Activated naive CD8-positive, alpha-beta T cell treated with anti-CD3 and anti-CD28 coated beads, Interleukin-2, amount 10 ng/mL, durations not matched to agents 7 days and 5 days (primary cell): ENCODE data around the gene MRRF. TPM values are rescaled to one million over a fixed set of nuclear protein-coding genes. Genes with fewer than 3 reads are reported as not detected.

Source experiments
- ATAC-seq: fragments of 150-1000 bp; cut with Tn5 transposase; one replicate; pipeline ENCODE4 v1.10.0; 2021; ENCODE audit warnings: low read depth, moderate library complexity
- POLR2A ChIA-PET: fragments of 350-600 bp; sonication (Branson Sonifier 250); formaldehyde crosslinking; loops from one replicate; lab custom pipeline; 2021; ENCODE audit warnings: antibody characterized with exemption; lab: Charles Lee
- DNase-seq: peaks from one replicate; pipeline ENCODE4 v3.0.0; 2021
- H3K27ac Mint-ChIP-seq: one replicate; pipeline ENCODE4 v1.8.0; 2022; ENCODE audit warnings: mild to moderate bottlenecking, mixed read lengths
- H3K27me3 Mint-ChIP-seq: one replicate; pipeline ENCODE4 v1.8.0; 2022; ENCODE audit warnings: mild to moderate bottlenecking, moderate library complexity, mixed read lengths
- H3K36me3 Mint-ChIP-seq: one replicate; pipeline ENCODE4 v1.8.0; 2021; ENCODE audit warnings: mild to moderate bottlenecking, mixed read lengths
- H3K4me1 Mint-ChIP-seq: one replicate; pipeline ENCODE4 v1.8.0; 2021; ENCODE audit warnings: mixed read lengths
- H3K4me3 Mint-ChIP-seq: one replicate; pipeline ENCODE4 v1.8.0; 2022; ENCODE audit warnings: mild to moderate bottlenecking, moderate library complexity, mixed read lengths
- H3K9me3 Mint-ChIP-seq: one replicate; pipeline ENCODE4 v1.8.0; 2021; ENCODE audit warnings: mixed read lengths
- total RNA-seq, 2 experiments: library from RNA; stranded (reverse); gene quantifications; one replicate each; pipeline ENCODE4 v1.2.3, GENCODE V29; 2021

The MRRF gene
- total RNA-seq, 2 experiments from 2014 or later, result 28.4 to 29.0 TPM

GRCh38 chr9:122239722-122240121 lies 25.0 kb upstream of the MRRF start:
- ATAC-seq (no peak), DNase-seq (no peak)
- Mint-ChIP-seq H3K4me3 (no peak overlapping the region), H3K27ac (no peak overlapping the region), H3K27me3 (peaks cover under 1% of the 10 kb centered on the region), H3K4me1 (no peaks in the 10 kb centered on the region), H3K36me3 (peaks cover 26% of the 10 kb centered on the region), H3K9me3 (no peaks in the 10 kb centered on the region)
- POLR2A ChIA-PET, result no interaction called here

GRCh38 chr9:122244349-122244748 lies 20.3 kb upstream of the MRRF start:
- Mint-ChIP-seq H3K27me3 (no peaks in the 10 kb centered on the region), H3K27ac (no peak overlapping the region), H3K9me3 (no peaks in the 10 kb centered on the region), H3K4me3 (no peak overlapping the region), H3K4me1 (no peaks in the 10 kb centered on the region), H3K36me3 (peaks cover 31% of the 10 kb centered on the region)
- ATAC-seq, result no peak
- POLR2A ChIA-PET, result no interaction called here
- no peak for DNase-seq

DNA sequence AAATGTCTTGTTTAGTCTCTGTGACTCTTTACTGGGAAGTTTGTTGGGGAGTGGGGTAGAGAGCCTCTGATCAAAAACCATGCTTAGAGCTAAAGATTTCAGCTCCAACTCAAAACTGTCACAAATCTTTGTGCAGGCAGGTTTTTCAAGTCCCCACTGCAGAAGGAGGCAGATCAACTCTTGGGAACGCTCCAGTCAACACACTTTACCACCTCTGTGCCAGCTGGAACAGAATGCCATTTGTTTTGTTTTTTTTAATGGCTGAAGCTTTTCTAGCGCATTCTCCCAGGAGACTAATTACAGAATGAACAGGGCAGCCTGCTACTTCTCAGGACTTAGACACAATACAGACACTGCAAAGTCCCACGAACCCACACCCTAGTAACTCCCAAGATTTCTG lies 18.0 kb upstream of the MRRF start:
- Mint-ChIP-seq H3K36me3 (peaks cover 34% of the 10 kb centered on the region), H3K4me3 (no peak overlapping the region), H3K9me3 (no peaks in the 10 kb centered on the region), H3K27ac (no peak overlapping the region), H3K27me3 (no peaks in the 10 kb centered on the region), H3K4me1 (no peaks in the 10 kb centered on the region)
- ATAC-seq (no peak), DNase-seq (no peak)
- POLR2A ChIA-PET, result interaction anchor here (0.8 kb wide), 1 partner anchor 20 kb away, joined by 6 read pairs; no protein-coding TSS in a partner anchor

GRCh38 chr9:122248448-122248865 lies 16.2 kb upstream of the MRRF start:
- Mint-ChIP-seq H3K27ac (no peak overlapping the region), H3K9me3 (no peaks in the 10 kb centered on the region), H3K27me3 (no peaks in the 10 kb centered on the region), H3K36me3 (peaks cover 34% of the 10 kb centered on the region), H3K4me1 (peaks cover 2% of the 10 kb centered on the region), H3K4me3 (no peak overlapping the region)
- POLR2A ChIA-PET, result no interaction called here
- no peak for DNase-seq
- ATAC-seq, result no peak

GRCh38 chr9:122251351-122251750 lies 13.3 kb upstream of the MRRF start:
- POLR2A ChIA-PET, result no interaction called here
- ATAC-seq, result no peak
- no peak overlapping the region for H3K27ac Mint-ChIP-seq

GRCh38 chr9:122252796-122253195 lies 11.9 kb upstream of the MRRF start:
- Mint-ChIP-seq H3K4me3 (no peak overlapping the region), H3K27me3 (no peaks in the 10 kb centered on the region), H3K9me3 (no peaks in the 10 kb centered on the region), H3K27ac (no peak overlapping the region), H3K36me3 (peaks cover 18% of the 10 kb centered on the region), H3K4me1 (peaks cover 2% of the 10 kb centered on the region)
- POLR2A ChIA-PET, result no interaction called here
- ATAC-seq (no peak), DNase-seq (no peak)

More at GRCh38 chr9:122251351-122251750, 13.3 kb upstream of the MRRF start:
- DNase-seq, result no peak
- Mint-ChIP-seq H3K9me3 (no peaks in the 10 kb centered on the region), H3K4me1 (peaks cover 2% of the 10 kb centered on the region), H3K36me3 (peaks cover 23% of the 10 kb centered on the region), H3K4me3 (no peak overlapping the region), H3K27me3 (no peaks in the 10 kb centered on the region)

GRCh38 chr9:122254761-122255160 lies 9.9 kb upstream of the MRRF start:
- Mint-ChIP-seq H3K4me3 (no peak overlapping the region), H3K27me3 (no peaks in the 10 kb centered on the region), H3K4me1 (peaks cover 2% of the 10 kb centered on the region), H3K9me3 (no peaks in the 10 kb centered on the region), H3K27ac (no peak overlapping the region), H3K36me3 (peaks cover 18% of the 10 kb centered on the region)
- DNase-seq, result no peak
- no peak for ATAC-seq
- POLR2A ChIA-PET, result no interaction called here

- Mint-ChIP-seq H3K27me3 (no peaks in the 10 kb centered on the region), H3K27ac (no peak overlapping the region), H3K4me1 (peaks cover 2% of the 10 kb centered on the region), H3K36me3 (peaks cover 12% of the 10 kb centered on the region), H3K9me3 (no peaks in the 10 kb centered on the region), H3K4me3 (no peak overlapping the region)
- POLR2A ChIA-PET, result no interaction called here
- ATAC-seq (no peak), DNase-seq (no peak)
Observed at GRCh38 chr9:122256206-122256605, 8.5 kb upstream of the MRRF start.

- H3K27ac Mint-ChIP-seq, result no peak overlapping the region
- no peak overlapping the region for H3K4me3 Mint-ChIP-seq
- ATAC-seq, result no peak
- peaks cover 14% of the 10 kb centered on the region for H3K4me1 Mint-ChIP-seq
- no peaks in the 10 kb centered on the region for H3K9me3 Mint-ChIP-seq
- DNase-seq, result no peak
- POLR2A ChIA-PET, result interaction anchor here (0.6 kb wide), 1 partner anchor 41 kb away, joined by 3 read pairs; no protein-coding TSS in a partner anchor
- no peaks in the 10 kb centered on the region for H3K27me3 Mint-ChIP-seq
- peaks cover 8% of the 10 kb centered on the region for H3K36me3 Mint-ChIP-seq
Observed at GRCh38 chr9:122258886-122259415, 5.7 kb upstream of the MRRF start.

- DNase-seq, result no peak
- peaks cover 7% of the 10 kb centered on the region for H3K36me3 Mint-ChIP-seq
- peaks cover 26% of the 10 kb centered on the region for H3K4me1 Mint-ChIP-seq
- no peaks in the 10 kb centered on the region for H3K9me3 Mint-ChIP-seq
- H3K27me3 Mint-ChIP-seq, result no peaks in the 10 kb centered on the region
- ATAC-seq, result no peak
- H3K27ac Mint-ChIP-seq, result no peak overlapping the region
- H3K4me3 Mint-ChIP-seq, result no peak overlapping the region
- POLR2A ChIA-PET, result no interaction called here
Observed at GRCh38 chr9:122261469-122261881, 3.2 kb upstream of the MRRF start.

GRCh38 chr9:122262073-122262472 lies 2.6 kb upstream of the MRRF start:
- no peak for ATAC-seq
- Mint-ChIP-seq H3K9me3 (no peaks in the 10 kb centered on the region), H3K36me3 (peaks cover 7% of the 10 kb centered on the region), H3K27ac (peak overlapping the region; percentile 23), H3K4me1 (peaks cover 26% of the 10 kb centered on the region), H3K4me3 (no peak overlapping the region), H3K27me3 (no peaks in the 10 kb centered on the region)
- DNase-seq, result no peak
- POLR2A ChIA-PET, result interaction anchor here (0.6 kb wide), 1 partner anchor 571 kb away, joined by 4 read pairs; no protein-coding TSS in a partner anchor

DNA sequence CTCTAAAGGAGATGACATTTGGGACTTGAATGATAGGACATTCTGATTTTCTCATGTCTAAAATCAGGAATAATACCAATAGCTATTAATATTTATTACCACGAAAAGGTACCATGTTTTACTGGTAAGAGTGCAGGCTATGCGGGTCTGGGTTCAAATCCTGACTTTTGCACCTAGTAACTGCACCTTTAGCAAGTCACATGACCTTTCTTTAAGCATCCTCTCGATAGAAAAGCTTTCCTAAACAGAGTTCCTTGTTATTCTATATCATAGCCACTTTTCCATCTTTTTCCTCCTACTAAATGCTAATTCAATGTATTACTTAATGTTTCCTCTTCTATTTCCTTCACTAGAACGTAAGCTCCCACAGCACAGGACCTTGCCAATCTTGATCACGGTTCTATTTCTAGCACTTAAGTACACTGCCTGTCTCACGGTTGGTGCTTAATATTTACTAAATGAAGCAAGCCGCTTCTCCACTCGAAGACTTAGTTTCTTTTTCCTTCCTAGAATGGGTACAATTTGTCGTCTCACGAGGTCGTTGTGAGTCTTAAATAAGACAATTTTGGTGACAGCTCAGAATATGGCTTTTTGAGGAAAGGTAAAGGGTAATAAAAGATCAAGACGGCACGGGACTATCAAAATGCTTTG lies 858 bp upstream of the MRRF start:
- peak overlapping the region; percentile 99 for H3K27ac Mint-ChIP-seq
- peaks cover 30% of the 10 kb centered on the region for H3K4me1 Mint-ChIP-seq
- DNase-seq (no peak), ATAC-seq (no peak)
- peaks cover 7% of the 10 kb centered on the region for H3K36me3 Mint-ChIP-seq
- peak overlapping the region; percentile 99 for H3K4me3 Mint-ChIP-seq
- H3K27me3 Mint-ChIP-seq, result no peaks in the 10 kb centered on the region
- POLR2A ChIA-PET, result interaction anchor here (0.9 to 2.7 kb wide), 8 partner anchors 82 to 641 kb away, joined by 3 to 15 read pairs (median 4); partner anchors contain the start of genes MORN5, NDUFA8 and RC3H2
- no peaks in the 10 kb centered on the region for H3K9me3 Mint-ChIP-seq

- DNase-seq (no peak), ATAC-seq (peak; percentile 44)
- Mint-ChIP-seq H3K36me3 (peaks cover 5% of the 10 kb centered on the region), H3K9me3 (no peaks in the 10 kb centered on the region), H3K27me3 (no peaks in the 10 kb centered on the region), H3K4me3 (peak overlapping the region; percentile 99), H3K27ac (peak overlapping the region; percentile 99), H3K4me1 (peaks cover 30% of the 10 kb centered on the region)
- POLR2A ChIA-PET, result interaction anchor here (0.6 to 2.7 kb wide), 12 partner anchors 12 to 1555 kb away, joined by 3 to 15 read pairs (median 4); partner anchors contain the start of genes MORN5, NDUFA8 and RC3H2
Observed at GRCh38 chr9:122265149-122265915, 650 bp downstream of the MRRF start.
